WTC11 (cell line): ENCODE measurements around the gene SUPT5H. TPM values are rescaled to one million over a fixed set of nuclear protein-coding genes. Genes with fewer than 3 reads are reported as not detected.

Source experiments
- ATAC-seq: fragments of 200-7000 bp; cut with Tn5 transposase; 2 replicates; pipeline ENCODE4 v1.10.0; 2021; ENCODE audit warnings: mild to moderate bottlenecking, moderate library complexity
- CTCF ChIA-PET: fragments of 300-600 bp; sonication (Branson Sonifier 250); formaldehyde crosslinking; loops from one replicate; lab custom pipeline; 2021; ENCODE audit warnings: antibody characterized with exemption; lab: Charles Lee
- POLR2A ChIA-PET: fragments of 350-600 bp; sonication (Branson Sonifier 250); formaldehyde crosslinking; loops from one replicate; lab custom pipeline; 2021; ENCODE audit warnings: antibody characterized with exemption; lab: Charles Lee
- DNase-seq: peaks from one replicate; pipeline ENCODE4 v3.0.0; 2021; ENCODE audit warnings: low spot score
- H3K27ac Mint-ChIP-seq: 2 replicates; pipeline ENCODE4 v1.8.0; 2021; ENCODE audit warnings: mixed read lengths
- H3K27me3 Mint-ChIP-seq: 2 replicates; pipeline ENCODE4 v1.8.0; 2021; ENCODE audit warnings: low read depth, mild to moderate bottlenecking, moderate library complexity, mixed read lengths
- H3K36me3 Mint-ChIP-seq: 2 replicates; pipeline ENCODE4 v1.8.0; 2021; ENCODE audit warnings: mixed read lengths
- H3K4me1 Mint-ChIP-seq: 2 replicates; pipeline ENCODE4 v1.8.0; 2022; ENCODE audit warnings: mixed read lengths
- H3K4me3 Mint-ChIP-seq: 2 replicates; pipeline ENCODE4 v1.8.0; 2021; ENCODE audit warnings: mild to moderate bottlenecking, moderate library complexity, mixed read lengths
- H3K9me3 Mint-ChIP-seq: 2 replicates; pipeline ENCODE4 v1.8.0; 2021; ENCODE audit warnings: mixed read lengths
- CREB1 ChIP-seq: sonication (generic); formaldehyde crosslinking; IDR thresholded peaks from 2 replicates; pipeline ENCODE4 v1.8.0; 2023; ENCODE audit warnings: mild to moderate bottlenecking, missing genetic modification reagents
- CREM ChIP-seq: sonication (generic); formaldehyde crosslinking; IDR thresholded peaks from 2 replicates; pipeline ENCODE4 v1.8.1; 2022; ENCODE audit warnings: mild to moderate bottlenecking, missing genetic modification reagents, moderate library complexity
- EMX1 ChIP-seq: fragments of 250-450 bp; sonication (Bioruptor Pico); IDR thresholded peaks from 2 replicates; pipeline ENCODE4 v1.8.0; 2021; ENCODE audit warnings: mild to moderate bottlenecking
- FOXJ3 ChIP-seq: sonication (generic); formaldehyde crosslinking; IDR thresholded peaks from 2 replicates; pipeline ENCODE4 v1.9.0; 2021; ENCODE audit warnings: missing genetic modification reagents, mild to moderate bottlenecking, borderline replicate concordance
- GABPB1 ChIP-seq: sonication (generic); formaldehyde crosslinking; IDR thresholded peaks from 2 replicates; pipeline ENCODE4 v1.8.1; 2023; ENCODE audit warnings: mild to moderate bottlenecking, missing genetic modification reagents
- GRHL2 ChIP-seq: fragments of 250-450 bp; sonication (Bioruptor Pico); IDR thresholded peaks from 2 replicates; pipeline ENCODE4 v1.8.0; 2022; ENCODE audit warnings: mild to moderate bottlenecking, moderate library complexity; ENCODE audit not compliant: insufficient replicate concordance, severe bottlenecking
- NFE2L1 ChIP-seq: sonication (generic); formaldehyde crosslinking; IDR thresholded peaks from 2 replicates; pipeline ENCODE4 v1.8.1; 2023; ENCODE audit warnings: missing genetic modification reagents
- PRRX2 ChIP-seq: fragments of 250-450 bp; sonication (Bioruptor Pico); IDR thresholded peaks from 2 replicates; pipeline ENCODE4 v1.8.0; 2021; ENCODE audit warnings: mild to moderate bottlenecking
- SOX15 ChIP-seq: fragments of 250-450 bp; sonication (Bioruptor Pico); IDR thresholded peaks from 2 replicates; pipeline ENCODE4 v1.9.0; 2021; ENCODE audit warnings: mild to moderate bottlenecking
- TCF7 ChIP-seq: sonication (generic); formaldehyde crosslinking; IDR thresholded peaks from 2 replicates; pipeline ENCODE4 v1.8.0; 2022; ENCODE audit warnings: mild to moderate bottlenecking, low read depth, missing genetic modification reagents, moderate library complexity
- TP53 ChIP-seq: sonication (generic); formaldehyde crosslinking; IDR thresholded peaks from 2 replicates; pipeline ENCODE4 v1.8.1; 2023; ENCODE audit warnings: mild to moderate bottlenecking, missing genetic modification reagents
- ZNF138 ChIP-seq: sonication (generic); formaldehyde crosslinking; conservative IDR thresholded peaks from 2 replicates; pipeline ENCODE4 v1.8.1; 2022; ENCODE audit warnings: mild to moderate bottlenecking, moderate library complexity, missing genetic modification reagents
- ZNF219 ChIP-seq: sonication (generic); formaldehyde crosslinking; IDR thresholded peaks from 2 replicates; pipeline ENCODE4 v1.8.0; 2023; ENCODE audit warnings: missing genetic modification reagents, mild to moderate bottlenecking, borderline replicate concordance
- ZNF263 ChIP-seq: sonication (generic); formaldehyde crosslinking; IDR thresholded peaks from 2 replicates; pipeline ENCODE4 v1.8.1; 2022; ENCODE audit warnings: low read depth, mild to moderate bottlenecking, moderate library complexity, missing genetic modification reagents
- total RNA-seq: library from RNA; stranded (reverse); gene quantifications from 3 replicates; pipeline ENCODE4 v1.2.3, GENCODE V29; 2021
- TF ChIP-seq, protein P1 (sequence below): fragments of 250-450 bp; sonication (Bioruptor Pico); IDR thresholded peaks from 2 replicates; pipeline ENCODE4 v1.9.0; 2021; ENCODE audit warnings: mild to moderate bottlenecking
- TF ChIP-seq, protein P2 (sequence below): sonication (generic); formaldehyde crosslinking; IDR thresholded peaks from 2 replicates; pipeline ENCODE4 v1.8.1; 2023; ENCODE audit warnings: mild to moderate bottlenecking, missing genetic modification reagents, borderline replicate concordance

The SUPT5H gene
- total RNA-seq, 1 experiment from 2014 or later: 135 TPM

DNA sequence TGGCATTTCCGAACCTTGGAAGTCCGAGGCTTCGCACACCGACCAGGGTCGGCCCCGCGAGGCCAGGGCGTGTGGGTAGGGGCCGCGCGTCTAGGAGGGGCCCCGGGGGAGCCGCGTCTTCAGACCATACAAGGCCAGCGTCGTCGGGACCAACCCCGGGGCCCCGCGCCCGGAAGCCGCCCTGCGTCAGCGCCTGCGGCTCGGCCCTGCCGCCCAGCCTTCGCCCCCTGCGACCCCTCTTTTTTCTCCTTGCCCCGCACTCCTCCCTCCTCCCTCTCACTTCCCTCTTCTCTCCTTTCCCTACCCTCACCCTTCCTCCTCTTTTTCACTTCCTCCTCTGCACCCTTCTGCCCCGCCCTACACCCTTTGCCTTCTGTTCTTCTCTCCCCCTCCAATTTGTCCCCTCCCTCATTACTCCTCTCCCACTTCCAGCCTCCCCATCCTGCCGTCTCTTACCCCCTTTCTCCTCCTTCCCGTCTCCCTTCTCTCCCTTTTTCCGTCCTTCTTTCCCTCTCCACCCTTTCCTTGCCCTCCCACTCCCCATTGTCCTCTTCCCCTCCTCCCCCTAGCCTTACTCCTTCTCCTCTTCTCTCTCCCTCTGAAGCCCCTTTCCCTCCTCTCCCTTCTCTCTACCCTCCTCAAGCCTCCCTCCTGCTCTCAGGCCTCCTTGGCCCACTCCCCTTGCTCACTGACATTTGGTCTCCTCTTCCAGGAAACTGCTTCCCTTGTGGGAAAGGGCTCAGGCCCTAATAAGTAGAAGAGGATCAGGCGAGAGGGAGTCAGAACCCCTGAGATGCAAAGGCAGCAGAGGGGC is 35.2 kb upstream of the SUPT5H start:
- ChIA-PET CTCF (no interaction called here), POLR2A (no interaction called here)
- ATAC-seq (no peak), DNase-seq (peak; percentile 49)
- H3K27me3 Mint-ChIP-seq: no peaks in the 10 kb centered on the region
- peak overlapping the region; percentile 99 for H3K4me3 Mint-ChIP-seq
- no peaks in the 10 kb centered on the region for H3K9me3 Mint-ChIP-seq
- H3K4me1 Mint-ChIP-seq: peaks cover 52% of the 10 kb centered on the region
- peak overlapping the region; percentile 84 for H3K27ac Mint-ChIP-seq
- TF ChIP-seq ZNF138 (CRISPR knock-in tag) (no peak), TCF7 (no peak), ZNF263 (CRISPR knock-in tag) (peak; percentile 57; the same call in 1 of the 2 replicates), CREB1 (CRISPR knock-in tag) (no peak), GRHL2 (CRISPR knock-in tag) (no peak), GABPB1 (CRISPR knock-in tag) (no peak), NFE2L1 (CRISPR knock-in tag) (no peak)
- TF ChIP-seq, protein P1, sequence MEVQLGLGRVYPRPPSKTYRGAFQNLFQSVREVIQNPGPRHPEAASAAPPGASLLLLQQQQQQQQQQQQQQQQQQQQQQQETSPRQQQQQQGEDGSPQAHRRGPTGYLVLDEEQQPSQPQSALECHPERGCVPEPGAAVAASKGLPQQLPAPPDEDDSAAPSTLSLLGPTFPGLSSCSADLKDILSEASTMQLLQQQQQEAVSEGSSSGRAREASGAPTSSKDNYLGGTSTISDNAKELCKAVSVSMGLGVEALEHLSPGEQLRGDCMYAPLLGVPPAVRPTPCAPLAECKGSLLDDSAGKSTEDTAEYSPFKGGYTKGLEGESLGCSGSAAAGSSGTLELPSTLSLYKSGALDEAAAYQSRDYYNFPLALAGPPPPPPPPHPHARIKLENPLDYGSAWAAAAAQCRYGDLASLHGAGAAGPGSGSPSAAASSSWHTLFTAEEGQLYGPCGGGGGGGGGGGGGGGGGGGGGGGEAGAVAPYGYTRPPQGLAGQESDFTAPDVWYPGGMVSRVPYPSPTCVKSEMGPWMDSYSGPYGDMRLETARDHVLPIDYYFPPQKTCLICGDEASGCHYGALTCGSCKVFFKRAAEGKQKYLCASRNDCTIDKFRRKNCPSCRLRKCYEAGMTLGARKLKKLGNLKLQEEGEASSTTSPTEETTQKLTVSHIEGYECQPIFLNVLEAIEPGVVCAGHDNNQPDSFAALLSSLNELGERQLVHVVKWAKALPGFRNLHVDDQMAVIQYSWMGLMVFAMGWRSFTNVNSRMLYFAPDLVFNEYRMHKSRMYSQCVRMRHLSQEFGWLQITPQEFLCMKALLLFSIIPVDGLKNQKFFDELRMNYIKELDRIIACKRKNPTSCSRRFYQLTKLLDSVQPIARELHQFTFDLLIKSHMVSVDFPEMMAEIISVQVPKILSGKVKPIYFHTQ: peak; percentile 55; the same call in 1 of the 2 replicates
- H3K36me3 Mint-ChIP-seq: peaks cover 8% of the 10 kb centered on the region; the same call in 1 of the 2 replicates

DNA sequence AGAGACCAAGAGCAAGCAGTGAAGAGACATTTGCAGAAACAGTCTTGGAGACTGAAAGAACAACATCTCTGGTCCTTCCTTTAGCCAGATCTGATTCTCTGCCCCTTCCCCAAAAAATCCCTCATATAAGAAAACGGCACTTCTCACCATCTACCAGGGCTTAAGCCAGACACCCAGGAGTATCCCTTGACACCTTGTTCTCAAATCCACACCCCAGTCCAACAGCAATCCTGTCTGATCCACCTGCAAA is 34.6 kb upstream of the SUPT5H start:
- DNase-seq (no peak), ATAC-seq (no peak)
- no peaks in the 10 kb centered on the region for H3K27me3 Mint-ChIP-seq
- CTCF ChIA-PET: interaction anchor here (0.5 to 2.3 kb wide), 5 partner anchors 10 to 98 kb away, joined by 3 to 43 read pairs (median 12); partner anchors contain the start of genes MED29 and PAF1
- peaks cover 8% of the 10 kb centered on the region; the same call in 1 of the 2 replicates for H3K36me3 Mint-ChIP-seq
- H3K4me1 Mint-ChIP-seq: peaks cover 53% of the 10 kb centered on the region
- TF ChIP-seq CREM (CRISPR knock-in tag): no peak
- no peak for TF ChIP-seq FOXJ3 (CRISPR knock-in tag)
- no peak for TF ChIP-seq ZNF219
- TF ChIP-seq, protein P2, sequence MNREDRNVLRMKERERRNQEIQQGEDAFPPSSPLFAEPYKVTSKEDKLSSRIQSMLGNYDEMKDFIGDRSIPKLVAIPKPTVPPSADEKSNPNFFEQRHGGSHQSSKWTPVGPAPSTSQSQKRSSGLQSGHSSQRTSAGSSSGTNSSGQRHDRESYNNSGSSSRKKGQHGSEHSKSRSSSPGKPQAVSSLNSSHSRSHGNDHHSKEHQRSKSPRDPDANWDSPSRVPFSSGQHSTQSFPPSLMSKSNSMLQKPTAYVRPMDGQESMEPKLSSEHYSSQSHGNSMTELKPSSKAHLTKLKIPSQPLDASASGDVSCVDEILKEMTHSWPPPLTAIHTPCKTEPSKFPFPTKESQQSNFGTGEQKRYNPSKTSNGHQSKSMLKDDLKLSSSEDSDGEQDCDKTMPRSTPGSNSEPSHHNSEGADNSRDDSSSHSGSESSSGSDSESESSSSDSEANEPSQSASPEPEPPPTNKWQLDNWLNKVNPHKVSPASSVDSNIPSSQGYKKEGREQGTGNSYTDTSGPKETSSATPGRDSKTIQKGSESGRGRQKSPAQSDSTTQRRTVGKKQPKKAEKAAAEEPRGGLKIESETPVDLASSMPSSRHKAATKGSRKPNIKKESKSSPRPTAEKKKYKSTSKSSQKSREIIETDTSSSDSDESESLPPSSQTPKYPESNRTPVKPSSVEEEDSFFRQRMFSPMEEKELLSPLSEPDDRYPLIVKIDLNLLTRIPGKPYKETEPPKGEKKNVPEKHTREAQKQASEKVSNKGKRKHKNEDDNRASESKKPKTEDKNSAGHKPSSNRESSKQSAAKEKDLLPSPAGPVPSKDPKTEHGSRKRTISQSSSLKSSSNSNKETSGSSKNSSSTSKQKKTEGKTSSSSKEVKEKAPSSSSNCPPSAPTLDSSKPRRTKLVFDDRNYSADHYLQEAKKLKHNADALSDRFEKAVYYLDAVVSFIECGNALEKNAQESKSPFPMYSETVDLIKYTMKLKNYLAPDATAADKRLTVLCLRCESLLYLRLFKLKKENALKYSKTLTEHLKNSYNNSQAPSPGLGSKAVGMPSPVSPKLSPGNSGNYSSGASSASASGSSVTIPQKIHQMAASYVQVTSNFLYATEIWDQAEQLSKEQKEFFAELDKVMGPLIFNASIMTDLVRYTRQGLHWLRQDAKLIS (CRISPR knock-in tag): no peak
- no peak for TF ChIP-seq SOX15 (CRISPR knock-in tag)
- TF ChIP-seq PRRX2 (CRISPR knock-in tag): no peak
- TF ChIP-seq EMX1 (CRISPR knock-in tag): no peak
- TF ChIP-seq TP53 (CRISPR knock-in tag): no peak
- TF ChIP-seq GABPB1 (CRISPR knock-in tag): no peak
- peak overlapping the region; percentile 99 for H3K4me3 Mint-ChIP-seq
- peak overlapping the region; percentile 84 for H3K27ac Mint-ChIP-seq
- H3K9me3 Mint-ChIP-seq: no peaks in the 10 kb centered on the region
- POLR2A ChIA-PET: interaction anchor here (1.0 to 2.3 kb wide), 5 partner anchors 7 to 25 kb away, joined by 5 to 11 read pairs (median 8); partner anchors contain the start of genes MED29, PAF1 and RPS16
